CD14-positive monocyte (primary cell): Measurements from ENCODE around the gene CTNNA2. TPM values are rescaled to one million over a fixed set of nuclear protein-coding genes. Genes with fewer than 3 reads are reported as not detected.

Source experiments
- DNase-seq, 3 donors: peaks; one replicate each; pipeline ENCODE4 v3.0.0-alpha.2; 2011 to 2022
- H2AFZ ChIP-seq: 2 replicates; pipeline ENCODE4 v1.6.0; 2012; ENCODE audit warnings: mild to moderate bottlenecking, low read depth, low read length, inconsistent platforms; ENCODE audit not compliant: insufficient read depth, poor library complexity, severe bottlenecking
- H3K27ac ChIP-seq, 2 donors: 1 replicate in 1 of 2; 2 replicates in 1 of 2; pipeline ENCODE4 v1.5.1; 2012 to 2013; ENCODE audit warnings: low read length in 2 of 2, control low read depth in 1 of 2, inconsistent platforms in 1 of 2, low read depth in 1 of 2, mild to moderate bottlenecking in 1 of 2
- H3K27me3 ChIP-seq, 2 donors: one replicate each; pipeline versions ENCODE4 v1.6.0 to v1.6.1; 2011 to 2013; ENCODE audit warnings: low read length in 2 of 2; ENCODE audit not compliant: control insufficient read depth in 2 of 2, insufficient read depth in 2 of 2
- H3K36me3 ChIP-seq, 2 donors: replicated peaks in 1 of 2; 1 replicate in 1 of 2; 2 replicates in 1 of 2; pipeline versions ENCODE4 v1.5.1 to v1.6.1; 2012 to 2013; ENCODE audit warnings: low read length in 2 of 2, control low read depth in 1 of 2, inconsistent platforms in 1 of 2, mild to moderate bottlenecking in 1 of 2; ENCODE audit not compliant: insufficient read depth in 2 of 2, control insufficient read depth in 1 of 2
- H3K4me1 ChIP-seq, 2 donors: 1 replicate in 1 of 2; 2 replicates in 1 of 2; pipeline versions ENCODE4 v1.5.1 to v1.6.1; 2012 to 2013; ENCODE audit warnings: low read length in 2 of 2, control low read depth in 1 of 2, inconsistent platforms in 1 of 2, mild to moderate bottlenecking in 1 of 2, moderate library complexity in 1 of 2; ENCODE audit not compliant: insufficient read depth in 2 of 2, control insufficient read depth in 1 of 2
- H3K4me2 ChIP-seq: replicated peaks from 2 replicates; pipeline ENCODE3; 2012; ENCODE audit warnings: low read length, moderate library complexity, mild to moderate bottlenecking; ENCODE audit not compliant: poor library complexity, severe bottlenecking; ENCODE audit errors: extremely low read depth
- H3K4me3 ChIP-seq, 3 experiments: fragments of 200-600 bp in 1 of 3; sonication (generic) in 1 of 3; replicated peaks in 1 of 3; 1 replicate in 2 of 3; 2 replicates in 1 of 3; pipeline ENCODE4 v1.5.1; 2011 to 2013; ENCODE audit warnings: low read length in 3 of 3, mild to moderate bottlenecking in 3 of 3, control low read depth in 2 of 3, low read depth in 2 of 3, inconsistent platforms in 1 of 3, moderate library complexity in 1 of 3
- H3K79me2 ChIP-seq: 2 replicates; pipeline ENCODE4 v1.6.0; 2012; ENCODE audit warnings: mild to moderate bottlenecking, control low read depth, inconsistent platforms, low read length, moderate library complexity; ENCODE audit not compliant: insufficient read depth
- H3K9ac ChIP-seq: 2 replicates; pipeline ENCODE4 v1.6.0; 2017; ENCODE audit warnings: low read length, mild to moderate bottlenecking; ENCODE audit not compliant: insufficient read depth, poor library complexity, severe bottlenecking
- H3K9me3 ChIP-seq, 2 donors: replicated peaks in 1 of 2; 1 replicate in 1 of 2; 2 replicates in 1 of 2; pipeline versions ENCODE4 v1.5.1 to v1.6.1; 2012 to 2013; ENCODE audit warnings: low read length in 2 of 2, control low read depth in 1 of 2; ENCODE audit not compliant: control insufficient read depth in 1 of 2, insufficient read depth in 1 of 2
- H4K20me1 ChIP-seq: 2 replicates; pipeline ENCODE4 v1.6.0; 2012; ENCODE audit warnings: mild to moderate bottlenecking, low read length, control low read depth, moderate library complexity; ENCODE audit not compliant: insufficient read depth
- H3K27ac Mint-ChIP-seq, 7 donors: one replicate each; pipeline ENCODE4 v1.8.0; 2020; ENCODE audit warnings: mild to moderate bottlenecking in 7 of 7, mixed read lengths in 7 of 7, moderate library complexity in 6 of 7, inconsistent platforms in 2 of 7
- H3K27me3 Mint-ChIP-seq, 3 donors: one replicate each; pipeline ENCODE4 v1.8.0; 2021 to 2022; ENCODE audit warnings: low read depth in 3 of 3, mild to moderate bottlenecking in 3 of 3, mixed read lengths in 3 of 3, moderate library complexity in 3 of 3, inconsistent platforms in 1 of 3
- H3K36me3 Mint-ChIP-seq, 2 donors: one replicate each; pipeline ENCODE4 v1.8.0; 2020; ENCODE audit warnings: mixed read lengths in 2 of 2, inconsistent platforms in 1 of 2, mild to moderate bottlenecking in 1 of 2
- H3K4me1 Mint-ChIP-seq: one replicate; pipeline ENCODE4 v1.8.0; 2020; ENCODE audit warnings: mild to moderate bottlenecking, mixed read lengths
- H3K4me3 Mint-ChIP-seq, 2 donors: one replicate each; pipeline ENCODE4 v1.8.0; 2020; ENCODE audit warnings: mild to moderate bottlenecking in 2 of 2, mixed read lengths in 2 of 2, moderate library complexity in 1 of 2
- H3K9me3 Mint-ChIP-seq, 7 donors: one replicate each; pipeline ENCODE4 v1.8.0; 2020 to 2022; ENCODE audit warnings: mixed read lengths in 7 of 7, mild to moderate bottlenecking in 6 of 7, moderate library complexity in 6 of 7, inconsistent platforms in 2 of 7
- CTCF ChIP-seq: fragments of 200-600 bp; IDR thresholded peaks from one replicate; pipeline ENCODE4 v1.8.0; 2022; ENCODE audit warnings: antibody characterized with exemption, mild to moderate bottlenecking
- WGBS: methylation state at CpG from one replicate; pipeline ENCODE4 v1.1.5; 2013; ENCODE audit warnings: missing lambda C conversion rate; ENCODE audit not compliant: insufficient coverage; 5-methylcytosine and 5-hydroxymethylcytosine counted together
- intact Hi-C, 2 donors: fragments of 100-400 bp; cut with micrococcal nuclease; formaldehyde crosslinking; loops; one replicate each; pipeline versions ENCODE4 v1.15.0 to v1.15.1; 2023
- polyA plus RNA-seq, 3 donors: library from polyadenylated mRNA; depleted of rRNA in 1 of 3; unstranded in 2 of 3; stranded (reverse) in 1 of 3; fragments of 300-500 nt in 2 of 3; fragments of >200 nt in 1 of 3; fragmentation: Illumina TruSeq in 2 of 3; gene quantifications; 1 replicate in 2 of 3; 2 replicates in 1 of 3; pipeline ENCODE4 v1.2.3, GENCODE V29; 2012 to 2021

The CTNNA2 gene
- polyA plus RNA-seq, 3 donors, result not detected

GRCh38 chr2:80333886-80334285 lies 821.0 kb downstream of the CTNNA2 start:
- intact Hi-C loops, result no loop called here
- Histone ChIP-seq H3K9me3 (peaks cover 0 to 4% of the 10 kb centered on the region in 2 donors), H3K27ac (no peak overlapping the region), H3K9ac (no peak overlapping the region), H3K79me2 (no peaks in the 10 kb centered on the region), H2AFZ (no peak overlapping the region), H3K27me3 (no peaks in the 10 kb centered on the region), H3K4me1 (no peaks in the 10 kb centered on the region), H3K36me3 (no peaks in the 10 kb centered on the region), H4K20me1 (no peaks in the 10 kb centered on the region), H3K4me3 (no peak overlapping the region), H3K4me2 (no peak overlapping the region)
- Mint-ChIP-seq H3K36me3 (no peaks in the 10 kb centered on the region), H3K27ac (no peak overlapping the region), H3K4me1 (no peaks in the 10 kb centered on the region), H3K4me3 (no peak overlapping the region), H3K9me3 (peaks cover 0 to 20% (median 0%) of the 10 kb centered on the region in 7 donors), H3K27me3 (peaks cover 0 to 1% (median 0%) of the 10 kb centered on the region in 3 donors)
- TF ChIP-seq CTCF, result no peak
- no peak for DNase-seq
- 96% methylated on average over 4 of the region's 5 CpGs for WGBS

GRCh38 chr2:80335411-80335810 lies 822.6 kb downstream of the CTNNA2 start:
- peaks cover 0 to 1% (median 0%) of the 10 kb centered on the region in 3 donors for H3K27me3 Mint-ChIP-seq

More at GRCh38 chr2:80335411-80335810, 822.6 kb downstream of the CTNNA2 start:
- Histone ChIP-seq H3K36me3 (no peaks in the 10 kb centered on the region), H3K27me3 (no peaks in the 10 kb centered on the region), H3K4me2 (no peak overlapping the region), H2AFZ (no peak overlapping the region), H3K4me1 (no peaks in the 10 kb centered on the region), H3K79me2 (no peaks in the 10 kb centered on the region), H3K4me3 (no peak overlapping the region), H4K20me1 (no peaks in the 10 kb centered on the region), H3K9me3 (peaks cover 0 to 4% of the 10 kb centered on the region in 2 donors), H3K9ac (no peak overlapping the region), H3K27ac (no peak overlapping the region)
- TF ChIP-seq CTCF, result no peak
- Mint-ChIP-seq H3K4me3 (no peak overlapping the region), H3K4me1 (no peaks in the 10 kb centered on the region), H3K27ac (no peak overlapping the region), H3K9me3 (peaks cover 0 to 20% (median 0%) of the 10 kb centered on the region in 7 donors), H3K36me3 (no peaks in the 10 kb centered on the region)
- no peak for DNase-seq
- intact Hi-C loops, result no loop called here
- WGBS, result 100% methylated on average over 1 of the region's 1 CpG
